Neural progenitor cell (in vitro differentiated cells): ENCODE results near the gene TMEM121B.

ENCODE experiments used
- CTCF ChIP-seq: fragments of 200-600 bp; sonication (generic); IDR thresholded peaks from 2 replicates; pipeline ENCODE4 v1.5.1; 2017; ENCODE audit warnings: antibody characterized with exemption, mild to moderate bottlenecking
- EZH2 ChIP-seq: fragments of 200-600 bp; sonication (generic); IDR thresholded peaks from 2 replicates; pipeline ENCODE4 v1.6.1; 2017; ENCODE audit warnings: antibody characterized with exemption, mild to moderate bottlenecking, moderate library complexity
- EZH2phosphoT487 ChIP-seq: fragments of 200-600 bp; sonication (generic); IDR thresholded peaks from 2 replicates; pipeline ENCODE4 v1.6.1; 2017; ENCODE audit warnings: antibody characterized with exemption

DNA sequence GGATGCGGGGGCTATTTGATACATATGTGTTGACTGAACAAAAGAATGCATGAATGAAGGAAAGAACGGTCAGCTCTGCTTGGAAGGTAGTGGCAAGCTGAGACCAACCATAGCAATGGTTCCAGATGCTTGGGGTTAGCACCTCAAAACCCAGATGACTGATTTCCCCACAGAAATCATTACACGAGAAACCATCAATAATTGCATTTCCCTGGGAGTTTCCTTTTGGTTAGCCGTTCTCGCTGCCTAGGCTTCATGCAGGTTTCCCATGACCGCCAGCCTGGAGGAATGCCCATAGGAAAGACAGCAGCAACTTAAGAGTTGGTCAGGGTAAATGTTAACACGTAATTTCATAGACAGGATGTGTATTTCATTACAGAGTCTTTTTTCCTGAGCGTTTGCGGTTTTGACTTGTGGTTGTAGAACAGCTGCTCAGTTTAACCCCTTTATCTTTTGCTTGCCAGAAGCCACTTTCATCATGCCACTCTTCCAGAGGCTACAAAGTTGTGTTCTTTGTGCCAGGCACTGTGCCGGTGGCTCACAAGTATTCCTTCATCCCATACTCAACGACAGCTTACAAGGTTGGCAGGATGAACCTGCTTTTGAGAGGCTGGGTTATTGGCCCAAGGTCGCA is 33.5 kb downstream of the TMEM121B start:
- TF ChIP-seq CTCF (no peak), EZH2 (no peak), EZH2phosphoT487 (no peak)
